Lung (tissue), 12 donors: ENCODE data around the gene WDR48. TPM values are rescaled to one million over a fixed set of nuclear protein-coding genes. Genes with fewer than 3 reads are reported as not detected.

Experiments
- ATAC-seq: fragments of 200-7000 bp; cut with Tn5 transposase; one replicate; pipeline ENCODE4 v1.9.1; 2020; ENCODE audit warnings: moderate number of reproducible peaks; ENCODE audit not compliant: insufficient read depth, low FRiP score
- DNase-seq, 3 donors: peaks; one replicate each; pipeline ENCODE4 v3.0.0-alpha.2; 2013 to 2017
- H3K27ac ChIP-seq, 2 donors: one replicate each; pipeline ENCODE4 v1.5.1; 2013; ENCODE audit warnings: mild to moderate bottlenecking in 2 of 2, moderate library complexity in 2 of 2, control low read depth in 1 of 2, inconsistent platforms in 1 of 2, low read depth in 1 of 2, low read length in 1 of 2
- H3K27me3 ChIP-seq, 3 donors: one replicate each; pipeline ENCODE4 v1.5.1; 2013; ENCODE audit warnings: low read length in 2 of 3; ENCODE audit not compliant: control insufficient read depth in 3 of 3, insufficient read depth in 3 of 3
- H3K36me3 ChIP-seq, 4 donors: one replicate each; pipeline ENCODE4 v1.5.1; 2013; ENCODE audit warnings: low read length in 4 of 4, mild to moderate bottlenecking in 1 of 4, moderate library complexity in 1 of 4; ENCODE audit not compliant: control insufficient read depth in 4 of 4, insufficient read depth in 4 of 4
- H3K4me1 ChIP-seq, 5 donors: one replicate each; pipeline ENCODE4 v1.5.1; 2013; ENCODE audit warnings: low read length in 5 of 5, mild to moderate bottlenecking in 2 of 5, moderate library complexity in 1 of 5; ENCODE audit not compliant: control insufficient read depth in 5 of 5, insufficient read depth in 5 of 5
- H3K4me3 ChIP-seq: one replicate; pipeline ENCODE4 v1.5.1; 2013; ENCODE audit warnings: mild to moderate bottlenecking, control low read depth, moderate library complexity
- H3K9ac ChIP-seq, 2 donors: one replicate each; pipeline ENCODE4 v1.5.1; 2013; ENCODE audit warnings: low read length in 2 of 2, control low read depth in 1 of 2; ENCODE audit not compliant: insufficient read depth in 1 of 2
- H3K9me3 ChIP-seq, 4 donors: one replicate each; pipeline ENCODE4 v1.5.1; 2013; ENCODE audit warnings: low read length in 3 of 4, mild to moderate bottlenecking in 1 of 4, moderate library complexity in 1 of 4; ENCODE audit not compliant: control insufficient read depth in 4 of 4, insufficient read depth in 3 of 4
- CTCF ChIP-seq: IDR thresholded peaks from 2 replicates; pipeline ENCODE4 v1.5.1; 2012; ENCODE audit warnings: mild to moderate bottlenecking; ENCODE audit errors: control extremely low read depth, extremely low read depth
- WGBS, 2 donors: extraction: QIAGEN DNeasy Blood & Tissue Kit; methylation state at CpG; one replicate each; pipeline ENCODE4 v1.1.7; 2013; 5-methylcytosine and 5-hydroxymethylcytosine counted together
- polyA plus RNA-seq, 2 donors: library from polyadenylated mRNA; stranded (reverse); fragments of 200-250 nt; gene quantifications; one replicate each; pipeline ENCODE4 v1.2.1, GENCODE V29; 2013
- total RNA-seq, 2 donors: library from RNA; depleted of rRNA in 1 of 2; stranded (reverse); fragments of >200 nt in 1 of 2; gene quantifications; one replicate each; pipeline ENCODE4 v1.2.1, GENCODE V29; 2014 to 2021
- donor health status: control.
- donor health status: control.
- donor health status: Bipolar disorder and iron deficiency.
- donor health status: healthy.
- donor health status: DM: yes; HTN: yes; CAD: no.

The WDR48 gene
- total and polyA plus RNA-seq, 4 donors, result 8.8 to 58.8 (median 18.8) TPM

- no peak for ATAC-seq
- no peak for TF ChIP-seq CTCF
- H3K9ac ChIP-seq, result no peak overlapping the region
- H3K4me1 ChIP-seq, result peaks cover 0 to 48% (median 0%) of the 10 kb centered on the region in 5 donors
- H3K27me3 ChIP-seq, result no peaks in the 10 kb centered on the region
- no peak overlapping the region for H3K4me3 ChIP-seq
- H3K36me3 ChIP-seq, result peaks cover 0 to 12% (median 1%) of the 10 kb centered on the region in 4 donors
- no peaks in the 10 kb centered on the region for H3K9me3 ChIP-seq
- WGBS, 2 donors, result 84 to 89% methylated on average over 1 of the region's 1 CpG
- peak overlapping the region in 1 of 2 donors; percentile 71 for H3K27ac ChIP-seq
- DNase-seq, result no peak
Measured at GRCh38 chr3:39133093-39133490, 81.3 kb downstream of the WDR48 start.

- DNase-seq (no peak), ATAC-seq (no peak)
- no peak overlapping the region for H3K4me3 ChIP-seq
- no peaks in the 10 kb centered on the region for H3K27me3 ChIP-seq
- H3K9ac ChIP-seq, result no peak overlapping the region
- 76 to 78% methylated on average over 6 of the region's 6 CpGs for WGBS, 2 donors
- H3K4me1 ChIP-seq, result peaks cover 0 to 50% (median 0%) of the 10 kb centered on the region in 5 donors
- TF ChIP-seq CTCF, result no peak
- H3K36me3 ChIP-seq, result peaks cover 0 to 15% (median 1%) of the 10 kb centered on the region in 4 donors
- peak overlapping the region in 1 of 2 donors; percentile 27 for H3K27ac ChIP-seq
- no peaks in the 10 kb centered on the region for H3K9me3 ChIP-seq
Measured at GRCh38 chr3:39133822-39134221, 82.0 kb downstream of the WDR48 start.

GRCh38 chr3:39134305-39134704, 82.5 kb downstream of the WDR48 start:
- no peaks in the 10 kb centered on the region for H3K27me3 ChIP-seq
- DNase-seq (no peak), ATAC-seq (no peak)
- TF ChIP-seq CTCF, result no peak
- peak overlapping the region in 1 of 2 donors; percentile 27 for H3K27ac ChIP-seq
- peaks cover 0 to 50% (median 0%) of the 10 kb centered on the region in 5 donors for H3K4me1 ChIP-seq
- WGBS, 2 donors, result 76 to 87% methylated on average over 7 of the region's 7 CpGs
- no peak overlapping the region for H3K4me3 ChIP-seq
- no peak overlapping the region for H3K9ac ChIP-seq
- peaks cover 0 to 15% (median 1%) of the 10 kb centered on the region in 4 donors for H3K36me3 ChIP-seq
- no peaks in the 10 kb centered on the region for H3K9me3 ChIP-seq

GRCh38 chr3:39135170-39135805, 83.5 kb downstream of the WDR48 start:
- H3K9me3 ChIP-seq, result no peaks in the 10 kb centered on the region
- no peak overlapping the region for H3K9ac ChIP-seq
- H3K4me1 ChIP-seq, result peaks cover 0 to 49% (median 0%) of the 10 kb centered on the region in 5 donors
- no peak overlapping the region for H3K4me3 ChIP-seq
- 55 to 71% methylated on average over 8 of the region's 8 CpGs for WGBS, 2 donors
- no peaks in the 10 kb centered on the region for H3K27me3 ChIP-seq
- no peak for ATAC-seq
- H3K27ac ChIP-seq, result peak overlapping the region in 1 of 2 donors; percentile 87
- H3K36me3 ChIP-seq, result peaks cover 0 to 17% (median 1%) of the 10 kb centered on the region in 4 donors
- peak in 1 of 3 donors; percentile 43 for DNase-seq
- TF ChIP-seq CTCF, result no peak
